Keratinocyte (primary cell): ENCODE measurements around the gene CRB2.

ENCODE experiments used
- EZH2 ChIP-seq: IDR thresholded peaks from one replicate; pipeline ENCODE4 v1.6.1; 2012; ENCODE audit warnings: inconsistent platforms, mild to moderate bottlenecking, low read length, moderate library complexity
- TF ChIP-seq, protein P1 (sequence below), 3 experiments: IDR thresholded peaks in 1 of 3; conservative IDR thresholded peaks in 1 of 3; optimal IDR thresholded peaks in 1 of 3; 2 replicates in 2 of 3; 3 replicates in 1 of 3; pipeline versions ENCODE3 to v1.5.1; 2011; ENCODE audit warnings: low read length in 3 of 3, mild to moderate bottlenecking in 3 of 3, moderate library complexity in 2 of 3, control low read depth in 1 of 3, inconsistent platforms in 1 of 3; ENCODE audit not compliant: insufficient read depth in 2 of 3; ENCODE audit errors: extremely low read depth in 1 of 3

DNA sequence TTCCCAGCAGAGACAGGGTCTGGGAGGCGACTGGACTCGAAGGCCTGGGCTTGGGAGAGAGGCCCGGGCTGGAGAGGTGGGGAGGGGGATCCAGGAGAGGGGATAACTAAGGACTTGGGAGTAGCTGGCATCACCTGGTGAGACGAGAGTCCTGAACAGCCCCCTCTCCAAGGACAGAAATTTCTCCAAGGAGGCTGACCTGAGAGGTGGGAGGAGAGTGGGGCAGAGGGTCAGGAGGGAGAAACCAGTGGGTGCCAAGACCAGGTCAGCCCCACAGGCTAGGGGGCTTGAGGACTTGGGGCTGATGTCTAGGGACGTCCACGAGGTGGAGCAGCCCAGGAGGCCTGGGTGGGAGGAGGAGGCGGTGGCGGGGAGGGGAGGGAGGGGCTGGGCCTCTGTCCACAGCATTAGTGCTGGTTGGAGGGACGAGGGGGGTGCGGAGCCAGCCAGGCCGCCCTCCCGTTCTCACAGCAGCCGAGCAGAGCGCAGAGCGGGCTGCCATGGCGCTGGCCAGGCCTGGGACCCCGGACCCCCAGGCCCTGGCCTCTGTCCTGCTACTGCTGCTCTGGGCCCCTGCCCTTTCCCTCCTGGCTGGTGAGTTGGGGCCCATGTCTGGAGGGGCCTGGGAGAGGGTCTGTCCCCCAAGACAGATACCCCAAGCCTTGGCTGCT is at the start of gene CRB2:
- TF ChIP-seq, protein P1, sequence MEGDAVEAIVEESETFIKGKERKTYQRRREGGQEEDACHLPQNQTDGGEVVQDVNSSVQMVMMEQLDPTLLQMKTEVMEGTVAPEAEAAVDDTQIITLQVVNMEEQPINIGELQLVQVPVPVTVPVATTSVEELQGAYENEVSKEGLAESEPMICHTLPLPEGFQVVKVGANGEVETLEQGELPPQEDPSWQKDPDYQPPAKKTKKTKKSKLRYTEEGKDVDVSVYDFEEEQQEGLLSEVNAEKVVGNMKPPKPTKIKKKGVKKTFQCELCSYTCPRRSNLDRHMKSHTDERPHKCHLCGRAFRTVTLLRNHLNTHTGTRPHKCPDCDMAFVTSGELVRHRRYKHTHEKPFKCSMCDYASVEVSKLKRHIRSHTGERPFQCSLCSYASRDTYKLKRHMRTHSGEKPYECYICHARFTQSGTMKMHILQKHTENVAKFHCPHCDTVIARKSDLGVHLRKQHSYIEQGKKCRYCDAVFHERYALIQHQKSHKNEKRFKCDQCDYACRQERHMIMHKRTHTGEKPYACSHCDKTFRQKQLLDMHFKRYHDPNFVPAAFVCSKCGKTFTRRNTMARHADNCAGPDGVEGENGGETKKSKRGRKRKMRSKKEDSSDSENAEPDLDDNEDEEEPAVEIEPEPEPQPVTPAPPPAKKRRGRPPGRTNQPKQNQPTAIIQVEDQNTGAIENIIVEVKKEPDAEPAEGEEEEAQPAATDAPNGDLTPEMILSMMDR (optimal IDR thresholded peaks at IDR 0.05 in 1 of 3, IDR thresholded peaks at IDR 0.05 in 1 of 3, conservative IDR thresholded peaks at IDR 0.05 in 1 of 3; ENCODE audit: extremely low read depth in 1 of 3, insufficient read depth in 2 of 3, low read length in 3 of 3): no peak
- no peak for TF ChIP-seq EZH2
